Adipose tissue (tissue), 3 donors: Measurements from ENCODE around the gene PRKCB. TPM values are rescaled to one million over a fixed set of nuclear protein-coding genes. Genes with fewer than 3 reads are reported as not detected.
"Not testable (repeated sequence)": the region's sequence is repeated elsewhere in the genome, so short reads cannot be mapped to it uniquely, and the experiment has no call there.

Experiments
- H3K27ac ChIP-seq: one replicate; pipeline ENCODE4 v1.5.1; 2013; ENCODE audit warnings: low read depth, low read length
- WGBS, 3 donors: extraction: QIAGEN DNeasy Blood & Tissue Kit; methylation state at CpG; one replicate each; pipeline ENCODE4 v1.1.7; 2013; 5-methylcytosine and 5-hydroxymethylcytosine counted together
- polyA plus RNA-seq, 3 donors: library from polyadenylated mRNA; stranded (reverse); fragments of 200-250 nt; gene quantifications; one replicate each; pipeline ENCODE4 v1.2.3, GENCODE V29; 2013
- donor health status: healthy with polysubstance abuse.
- donor health status: Bipolar disorder and iron deficiency.
- donor health status: healthy.

The PRKCB gene
- polyA plus RNA-seq, 3 donors = 0.67 to 4.5 (median 3.1) TPM

GRCh38 chr16:24145927-24146326, 310.1 kb downstream of the PRKCB start:
- 78 to 95% (median 92%) methylated on average over 3 of the region's 3 CpGs for WGBS, 3 donors
- H3K27ac ChIP-seq = no peak overlapping the region

GRCh38 chr16:24146518-24146917, 310.7 kb downstream of the PRKCB start:
- no peak overlapping the region for H3K27ac ChIP-seq
- 45 to 68% (median 58%) methylated on average over 7 of the region's 7 CpGs for WGBS, 3 donors

GRCh38 chr16:24149102-24149501, 313.3 kb downstream of the PRKCB start:
- WGBS, 3 donors = 62 to 83% (median 80%) methylated on average over 3 of the region's 3 CpGs
- H3K27ac ChIP-seq = no peak overlapping the region

GRCh38 chr16:24150282-24150681, 314.5 kb downstream of the PRKCB start:
- no peak overlapping the region for H3K27ac ChIP-seq
- WGBS, 3 donors = 60 to 85% (median 70%) methylated on average over 2 of the region's 2 CpGs

- H3K27ac ChIP-seq = no peak overlapping the region
- 36 to 50% (median 49%) methylated on average over 5 of the region's 5 CpGs for WGBS, 3 donors
Measured at GRCh38 chr16:24151482-24151939, 315.7 kb downstream of the PRKCB start.

- WGBS, 3 donors = 68 to 81% (median 74%) methylated on average over 10 of the region's 10 CpGs
- not testable (repeated sequence) for H3K27ac ChIP-seq
Measured at GRCh38 chr16:24152048-24152447, 316.3 kb downstream of the PRKCB start.

- WGBS, 3 donors = 45 to 62% (median 59%) methylated on average over 1 of the region's 1 CpG
- H3K27ac ChIP-seq = no peak overlapping the region
Measured at GRCh38 chr16:24152826-24153225, 317.0 kb downstream of the PRKCB start.

GRCh38 chr16:24156777-24157176, 321.0 kb downstream of the PRKCB start:
- no peak overlapping the region for H3K27ac ChIP-seq
- WGBS, 3 donors = 77 to 88% (median 80%) methylated on average over 1 of the region's 1 CpG

- H3K27ac ChIP-seq = no peak overlapping the region
- 12 to 44% (median 29%) methylated on average over 3 of the region's 3 CpGs for WGBS, 3 donors
Measured at GRCh38 chr16:24163935-24164334, 328.2 kb downstream of the PRKCB start.

- WGBS, 3 donors = 62 to 78% (median 75%) methylated on average over 8 of the region's 8 CpGs
- H3K27ac ChIP-seq = no peak overlapping the region
Measured at GRCh38 chr16:24164416-24164815, 328.6 kb downstream of the PRKCB start.

GRCh38 chr16:24165273-24165672, 329.5 kb downstream of the PRKCB start:
- no peak overlapping the region for H3K27ac ChIP-seq
- WGBS, 3 donors = 78 to 87% (median 84%) methylated on average over 3 of the region's 3 CpGs

GRCh38 chr16:24166661-24167528, 331.1 kb downstream of the PRKCB start:
- 69 to 83% (median 80%) methylated on average over 9 of the region's 9 CpGs for WGBS, 3 donors

GRCh38 chr16:24168856-24169255, 333.1 kb downstream of the PRKCB start:
- 60 to 79% (median 69%) methylated on average over 3 of the region's 3 CpGs for WGBS, 3 donors
- H3K27ac ChIP-seq = no peak overlapping the region

More at GRCh38 chr16:24166661-24167528, 331.1 kb downstream of the PRKCB start:
- no peak overlapping the region for H3K27ac ChIP-seq

- 83 to 85% (median 84%) methylated on average over 5 of the region's 5 CpGs for WGBS, 3 donors
- H3K27ac ChIP-seq = no peak overlapping the region
Measured at GRCh38 chr16:24170407-24170806, 334.6 kb downstream of the PRKCB start.

- no peak overlapping the region for H3K27ac ChIP-seq
Measured at GRCh38 chr16:24174504-24174903, 338.7 kb downstream of the PRKCB start.

GRCh38 chr16:24174957-24175356, 339.2 kb downstream of the PRKCB start:
- no peak overlapping the region for H3K27ac ChIP-seq
- WGBS, 3 donors = 76 to 91% (median 84%) methylated on average over 3 of the region's 3 CpGs

More at GRCh38 chr16:24174504-24174903, 338.7 kb downstream of the PRKCB start:
- 93 to 95% (median 95%) methylated on average over 7 of the region's 7 CpGs for WGBS, 3 donors

GRCh38 chr16:24178496-24178895, 342.7 kb downstream of the PRKCB start:
- WGBS, 3 donors = 30 to 63% (median 52%) methylated on average over 4 of the region's 4 CpGs

GRCh38 chr16:24180451-24180850, 344.7 kb downstream of the PRKCB start:
- 80 to 94% (median 93%) methylated on average over 8 of the region's 8 CpGs for WGBS, 3 donors

More at GRCh38 chr16:24178496-24178895, 342.7 kb downstream of the PRKCB start:
- no peak overlapping the region for H3K27ac ChIP-seq

GRCh38 chr16:24188021-24188542, 352.3 kb downstream of the PRKCB start:
- H3K27ac ChIP-seq = no peak overlapping the region
- WGBS, 3 donors = 62 to 75% (median 69%) methylated on average over 9 of the region's 9 CpGs

More at GRCh38 chr16:24180451-24180850, 344.7 kb downstream of the PRKCB start:
- no peak overlapping the region for H3K27ac ChIP-seq
